Ishikawa (cell line): ENCODE data around the gene SLCO2A1.

ENCODE experiments used
- CEBPB ChIP-seq: IDR thresholded peaks from 2 replicates; pipeline ENCODE4 v1.6.1; 2012
- CREB1 ChIP-seq: IDR thresholded peaks from 2 replicates; pipeline ENCODE4 v1.6.1; 2012; ENCODE audit warnings: low read depth
- EGR1 ChIP-seq: IDR thresholded peaks from 2 replicates; pipeline ENCODE4 v1.6.1; 2012
- EP300 ChIP-seq: IDR thresholded peaks from 2 replicates; pipeline ENCODE4 v1.6.1; 2012; ENCODE audit warnings: borderline replicate concordance
- FOXM1 ChIP-seq: IDR thresholded peaks from 2 replicates; pipeline ENCODE4 v1.6.1; 2012; ENCODE audit warnings: low read depth, borderline replicate concordance
- NFIC ChIP-seq: IDR thresholded peaks from 2 replicates; pipeline ENCODE4 v1.6.1; 2012
- RAD21 ChIP-seq: IDR thresholded peaks from 2 replicates; pipeline ENCODE4 v1.6.1; 2012; ENCODE audit warnings: low read depth
- REST ChIP-seq: IDR thresholded peaks from 2 replicates; pipeline ENCODE4 v1.6.1; 2012; ENCODE audit warnings: low read depth, mild to moderate bottlenecking
- TAF1 ChIP-seq: IDR thresholded peaks from 2 replicates; pipeline ENCODE4 v1.6.1; 2012; ENCODE audit warnings: low read depth, mild to moderate bottlenecking
- TCF12 ChIP-seq: IDR thresholded peaks from 2 replicates; pipeline ENCODE4 v1.6.1; 2012; ENCODE audit warnings: low read depth
- TEAD4 ChIP-seq: IDR thresholded peaks from 2 replicates; pipeline ENCODE4 v1.6.1; 2012
- USF1 ChIP-seq: IDR thresholded peaks from 2 replicates; pipeline ENCODE4 v1.6.1; 2012
- YY1 ChIP-seq: IDR thresholded peaks from 2 replicates; pipeline ENCODE4 v1.6.1; 2012; ENCODE audit warnings: low read depth
- ZBTB7A ChIP-seq: IDR thresholded peaks from 2 replicates; pipeline ENCODE4 v1.6.1; 2012; ENCODE audit warnings: low read depth
- TF ChIP-seq, protein P1 (sequence below): IDR thresholded peaks from 2 replicates; pipeline ENCODE4 v1.6.1; 2012

SLCO2A1 gene

GRCh38 chr3:134038716-134039115 is 9.0 kb upstream of the SLCO2A1 start:
- TF ChIP-seq YY1 (no peak), REST (no peak), CEBPB (no peak), RAD21 (no peak), EGR1 (no peak), USF1 (no peak), EP300 (no peak), TCF12 (no peak), TAF1 (no peak), CREB1 (no peak), TEAD4 (no peak), FOXM1 (no peak), ZBTB7A (no peak), NFIC (no peak)
- TF ChIP-seq, protein P1, sequence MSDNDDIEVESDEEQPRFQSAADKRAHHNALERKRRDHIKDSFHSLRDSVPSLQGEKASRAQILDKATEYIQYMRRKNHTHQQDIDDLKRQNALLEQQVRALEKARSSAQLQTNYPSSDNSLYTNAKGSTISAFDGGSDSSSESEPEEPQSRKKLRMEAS = no peak

- TF ChIP-seq EGR1 = no peak
Measured at GRCh38 chr3:134038071-134038491, 8.4 kb upstream of the SLCO2A1 start.

- TF ChIP-seq TAF1 (no peak), FOXM1 (no peak), TEAD4 (no peak), USF1 (no peak), CREB1 (no peak), ZBTB7A (no peak), RAD21 (no peak), YY1 (no peak), EGR1 (no peak), EP300 (no peak), REST (no peak), NFIC (no peak), TCF12 (no peak), CEBPB (no peak)
- TF ChIP-seq, protein P1 = no peak
Measured at GRCh38 chr3:134037168-134037567, 7.4 kb upstream of the SLCO2A1 start.

- TF ChIP-seq FOXM1 = no peak
- TF ChIP-seq TAF1 = no peak
- TF ChIP-seq ZBTB7A = no peak
- TF ChIP-seq, protein P1 = no peak
- no peak for TF ChIP-seq CREB1
- no peak for TF ChIP-seq EP300
- TF ChIP-seq CEBPB = no peak
- TF ChIP-seq TEAD4 = no peak
- no peak for TF ChIP-seq NFIC
- TF ChIP-seq RAD21 = no peak
Measured at GRCh38 chr3:134036291-134036690, 6.6 kb upstream of the SLCO2A1 start.

GRCh38 chr3:134035836-134036235 is 6.1 kb upstream of the SLCO2A1 start:
- TF ChIP-seq FOXM1 (no peak), CEBPB (no peak), USF1 (no peak), NFIC (no peak), EGR1 (no peak), YY1 (no peak), CREB1 (no peak)
